Activated CD4-positive, alpha-beta T cell treated with anti-CD3 and anti-CD28 coated beads for 36 hours (primary cell): Measurements from ENCODE around the gene SLC39A2. TPM values are rescaled to one million over a fixed set of nuclear protein-coding genes. Genes with fewer than 3 reads are reported as not detected.
"Not testable (repeated sequence)": the region's sequence is repeated elsewhere in the genome, so short reads cannot be mapped to it uniquely, and the experiment has no call there.

Source experiments
- ATAC-seq: fragments of 200-7000 bp; cut with Tn5 transposase; one replicate; pipeline ENCODE4 v1.10.0; 2021; ENCODE audit warnings: mild to moderate bottlenecking, moderate library complexity
- CTCF ChIA-PET: fragments of 350-600 bp; sonication (Branson Sonifier 250); formaldehyde crosslinking; loops from one replicate; lab custom pipeline; 2021; ENCODE audit warnings: antibody characterized with exemption; lab: Charles Lee
- POLR2A ChIA-PET: fragments of 350-600 bp; sonication (Branson Sonifier 250); formaldehyde crosslinking; loops from one replicate; lab custom pipeline; 2021; ENCODE audit warnings: antibody characterized with exemption, inconsistent platforms; lab: Charles Lee
- DNase-seq: peaks from one replicate; pipeline ENCODE4 v3.0.0-alpha.2; 2020
- H3K27ac Mint-ChIP-seq: one replicate; pipeline ENCODE4 v1.8.0; 2021; ENCODE audit warnings: mixed read lengths
- H3K27me3 Mint-ChIP-seq: one replicate; pipeline ENCODE4 v1.8.0; 2021; ENCODE audit warnings: mixed read lengths
- H3K36me3 Mint-ChIP-seq: one replicate; pipeline ENCODE4 v1.8.0; 2021; ENCODE audit warnings: low read depth, mixed read lengths
- H3K4me1 Mint-ChIP-seq: one replicate; pipeline ENCODE4 v1.8.0; 2021; ENCODE audit warnings: mixed read lengths
- H3K4me3 Mint-ChIP-seq: one replicate; pipeline ENCODE4 v1.8.0; 2021; ENCODE audit warnings: mild to moderate bottlenecking, moderate library complexity, mixed read lengths
- H3K9me3 Mint-ChIP-seq: one replicate; pipeline ENCODE4 v1.8.0; 2021; ENCODE audit warnings: low read depth, mixed read lengths
- intact Hi-C, 2 experiments: fragments of 100-400 bp; cut with DNase I in 1 of 2; cut with micrococcal nuclease in 1 of 2; formaldehyde crosslinking; loops; one replicate each; pipeline versions ENCODE4 v1.14.2 to v1.15.1; 2022 to 2024; cut with DNase I, micrococcal nuclease
- total RNA-seq, 2 experiments: library from RNA; stranded (reverse); gene quantifications; one replicate each; pipeline ENCODE4 v1.2.3, GENCODE V29; 2021

SLC39A2 gene
- total RNA-seq, 2 experiments from 2014 or later, result 0.21 to 0.30 TPM

- ChIA-PET CTCF (interaction anchor here (1.2 to 3.0 kb wide), 3 partner anchors 22 to 28 kb away, joined by 3 to 17 read pairs (median 3); no protein-coding TSS in a partner anchor), POLR2A (interaction anchor here (0.6 kb wide), 2 partner anchors 9 to 450 kb away, joined by 3 read pairs; no protein-coding TSS in a partner anchor)
- Mint-ChIP-seq H3K4me1 (no peaks in the 10 kb centered on the region), H3K27ac (no peak overlapping the region), H3K27me3 (no peaks in the 10 kb centered on the region), H3K4me3 (no peak overlapping the region), H3K9me3 (no peaks in the 10 kb centered on the region), H3K36me3 (no peaks in the 10 kb centered on the region)
- intact Hi-C loops, result loop anchor here in 1 of 2 experiments (1.0 kb wide), 1 partner anchor 21 kb away; no protein-coding TSS in a partner anchor
- DNase-seq (peak; percentile 11), ATAC-seq (peak; percentile 47)
Observed at GRCh38 chr14:21036751-21037150, 37.7 kb downstream of the SLC39A2 start.

GRCh38 chr14:21037156-21037555 is 38.1 kb downstream of the SLC39A2 start:
- Mint-ChIP-seq H3K9me3 (no peaks in the 10 kb centered on the region), H3K27me3 (no peaks in the 10 kb centered on the region), H3K36me3 (no peaks in the 10 kb centered on the region), H3K4me3 (no peak overlapping the region), H3K4me1 (no peaks in the 10 kb centered on the region), H3K27ac (no peak overlapping the region)
- no peak for DNase-seq
- CTCF ChIA-PET, result interaction anchor here (0.8 to 1.2 kb wide), 3 partner anchors 22 to 66 kb away, joined by 3 to 4 read pairs (median 4); no protein-coding TSS in a partner anchor
- POLR2A ChIA-PET, result interaction anchor here (0.6 kb wide), 1 partner anchor 10 kb away, joined by 3 read pairs; no protein-coding TSS in a partner anchor
- no peak for ATAC-seq
- intact Hi-C loops, result no loop called here

GRCh38 chr14:21038441-21039422 is 39.6 kb downstream of the SLC39A2 start:
- ChIA-PET CTCF (interaction anchor here (2.4 to 3.9 kb wide), 3 partner anchors 11 to 26 kb away, joined by 12 to 84 read pairs (median 16); no protein-coding TSS in a partner anchor), POLR2A (no interaction called here)
- no peaks in the 10 kb centered on the region for H3K36me3 Mint-ChIP-seq
- no peaks in the 10 kb centered on the region for H3K9me3 Mint-ChIP-seq
- ATAC-seq (no peak), DNase-seq (no peak)
- peaks cover 5% of the 10 kb centered on the region for H3K27me3 Mint-ChIP-seq
- H3K27ac Mint-ChIP-seq, result no peak overlapping the region
- no peak overlapping the region for H3K4me3 Mint-ChIP-seq
- intact Hi-C loops, result no loop called here
- no peaks in the 10 kb centered on the region for H3K4me1 Mint-ChIP-seq

GRCh38 chr14:21039585-21040369 is 40.7 kb downstream of the SLC39A2 start:
- peak; percentile 29 for DNase-seq
- CTCF ChIA-PET, result interaction anchor here (0.6 to 3.9 kb wide), 15 partner anchors 10 to 68 kb away, joined by 3 to 84 read pairs (median 4); no protein-coding TSS in a partner anchor
- peaks cover 6% of the 10 kb centered on the region for H3K4me1 Mint-ChIP-seq
- peak; percentile 75 for ATAC-seq
- H3K27ac Mint-ChIP-seq, result no peak overlapping the region
- peaks cover 5% of the 10 kb centered on the region for H3K27me3 Mint-ChIP-seq
- intact Hi-C loops, result loop anchor here (1.0 to 2.0 kb wide), 2 partner anchors 25 to 183 kb away; no protein-coding TSS in a partner anchor
- no peaks in the 10 kb centered on the region for H3K9me3 Mint-ChIP-seq
- POLR2A ChIA-PET, result interaction anchor here (0.6 kb wide), 1 partner anchor 26 kb away, joined by 7 read pairs; no protein-coding TSS in a partner anchor
- no peak overlapping the region for H3K4me3 Mint-ChIP-seq
- H3K36me3 Mint-ChIP-seq, result no peaks in the 10 kb centered on the region

GRCh38 chr14:21040370-21040925 is 41.4 kb downstream of the SLC39A2 start:
- Mint-ChIP-seq H3K9me3 (no peaks in the 10 kb centered on the region), H3K27ac (no peak overlapping the region), H3K27me3 (peaks cover 5% of the 10 kb centered on the region), H3K36me3 (no peaks in the 10 kb centered on the region), H3K4me1 (peaks cover 6% of the 10 kb centered on the region), H3K4me3 (no peak overlapping the region)
- DNase-seq, result no peak
- CTCF ChIA-PET, result interaction anchor here (0.7 to 3.9 kb wide), 13 partner anchors 10 to 69 kb away, joined by 3 to 84 read pairs (median 5); no protein-coding TSS in a partner anchor
- no peak for ATAC-seq
- POLR2A ChIA-PET, result interaction anchor here (0.6 kb wide), 1 partner anchor 26 kb away, joined by 7 read pairs; no protein-coding TSS in a partner anchor
- intact Hi-C loops, result loop anchor here (1.0 to 2.0 kb wide), 2 partner anchors 26 to 184 kb away; no protein-coding TSS in a partner anchor

GRCh38 chr14:21040941-21041340 is 41.8 kb downstream of the SLC39A2 start:
- POLR2A ChIA-PET, result not testable (repeated sequence)

GRCh38 chr14:21041676-21042433 is 42.8 kb downstream of the SLC39A2 start, which contains the start of gene RNASE7:
Gene RNASE7 (plus strand): TSS chr14:21042362. CDS start chr14:21042993, 631 bp downstream.
- H3K36me3 Mint-ChIP-seq, result no peaks in the 10 kb centered on the region
- H3K27me3 Mint-ChIP-seq, result peaks cover 5% of the 10 kb centered on the region
- ATAC-seq, result no peak
- DNase-seq, result no peak
- POLR2A ChIA-PET, result no interaction called here
- no peaks in the 10 kb centered on the region for H3K9me3 Mint-ChIP-seq
- CTCF ChIA-PET, result interaction anchor here (0.8 to 3.9 kb wide), 4 partner anchors 8 to 168 kb away, joined by 4 to 84 read pairs (median 10); no protein-coding TSS in a partner anchor
- H3K27ac Mint-ChIP-seq, result no peak within 1 kb of the TSS
- H3K4me1 Mint-ChIP-seq, result peaks cover 6% of the 10 kb centered on the region
- intact Hi-C loops, result loop anchor here in 1 of 2 experiments (2.0 kb wide), 1 partner anchor 185 kb away; no protein-coding TSS in a partner anchor
- H3K4me3 Mint-ChIP-seq, result no peak within 1 kb of the TSS

More at GRCh38 chr14:21040941-21041340, 41.8 kb downstream of the SLC39A2 start:
- H3K36me3 Mint-ChIP-seq, H3K27ac Mint-ChIP-seq, H3K4me3 Mint-ChIP-seq, ATAC-seq, H3K4me1 Mint-ChIP-seq, DNase-seq, H3K27me3 Mint-ChIP-seq, H3K9me3 Mint-ChIP-seq: not testable (repeated sequence)
- intact Hi-C loops, result loop anchor here (1.0 to 2.0 kb wide), 2 partner anchors 27 to 184 kb away; no protein-coding TSS in a partner anchor
- CTCF ChIA-PET, result interaction anchor here (0.8 to 3.9 kb wide), 8 partner anchors 8 to 168 kb away, joined by 3 to 84 read pairs (median 4); no protein-coding TSS in a partner anchor

GRCh38 chr14:21042918-21043317 is 43.8 kb downstream of the SLC39A2 start:
- Mint-ChIP-seq H3K9me3 (no peaks in the 10 kb centered on the region), H3K4me1 (peaks cover 6% of the 10 kb centered on the region), H3K4me3 (no peak overlapping the region), H3K27me3 (peaks cover 5% of the 10 kb centered on the region), H3K36me3 (no peaks in the 10 kb centered on the region), H3K27ac (no peak overlapping the region)
- DNase-seq (no peak), ATAC-seq (no peak)
- intact Hi-C loops, result no loop called here
- ChIA-PET CTCF (interaction anchor here (1.0 to 3.0 kb wide), 3 partner anchors 11 to 39 kb away, joined by 3 to 24 read pairs (median 6); no protein-coding TSS in a partner anchor), POLR2A (no interaction called here)

- POLR2A ChIA-PET, result no interaction called here
- Mint-ChIP-seq H3K9me3 (no peaks in the 10 kb centered on the region), H3K27me3 (peaks cover 6% of the 10 kb centered on the region), H3K27ac (no peak overlapping the region), H3K4me1 (peaks cover 6% of the 10 kb centered on the region), H3K4me3 (no peak overlapping the region), H3K36me3 (no peaks in the 10 kb centered on the region)
- CTCF ChIA-PET, result interaction anchor here (0.6 to 3.0 kb wide), 8 partner anchors 10 to 149 kb away, joined by 3 to 24 read pairs (median 4); no protein-coding TSS in a partner anchor
- intact Hi-C loops, result no loop called here
- ATAC-seq (no peak), DNase-seq (no peak)
Observed at GRCh38 chr14:21043387-21043973, 44.4 kb downstream of the SLC39A2 start.
